ENCODE data around the gene TOPAZ1. TPM values are rescaled to one million over a fixed set of nuclear protein-coding genes. Genes with fewer than 3 reads are reported as not detected.

TOPAZ1 gene
- total and polyA plus RNA-seq, 2 of the 13 experiments (the other 11 are each of a cell fraction or from before 2014, with no cell fraction given): not detected

DNA sequence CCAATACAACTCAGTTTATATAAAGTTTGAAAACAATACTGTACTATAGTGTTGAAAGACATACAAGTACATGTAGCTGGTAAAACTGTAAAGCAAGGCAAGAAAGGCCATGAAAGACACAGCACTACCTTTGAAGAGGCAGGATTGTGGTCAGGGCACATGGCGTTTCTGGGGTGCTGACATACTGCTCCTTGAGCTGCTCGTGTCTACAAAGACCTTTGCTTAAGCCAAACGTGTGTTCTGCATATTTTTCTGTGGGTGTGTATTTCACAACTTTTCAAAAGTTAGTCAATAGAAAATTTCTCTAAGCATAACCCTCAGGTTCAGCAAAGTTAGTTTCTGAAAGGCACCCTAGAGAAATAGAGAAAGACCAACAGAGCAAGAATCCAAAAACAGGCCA, 14.1 kb upstream of the TOPAZ1 start:
- in situ Hi-C loops (cut with HindIII; ENCODE audit: extremely low pct_ligation_motif_present, low pct_unique_long_range_greater_than_20kb) (no loop called here), intact Hi-C loops (cut with micrococcal nuclease; ENCODE audit: unreplicated experiment) (no loop called here)
- Histone ChIP-seq H3K9me3 (ENCODE audit: low read length) (no peaks in the 10 kb centered on the region), H3K36me3 (replicated peaks in 1 of 2; ENCODE audit: control insufficient read depth in 1 of 2, insufficient read depth in 2 of 2, low read length in 2 of 2) (no peaks in the 10 kb centered on the region), H3K4me2 (ENCODE audit: low read depth, low read length) (no peak overlapping the region), H4K20me1 (ENCODE audit: insufficient read depth, low read length) (no peaks in the 10 kb centered on the region), H3K4me1 (ENCODE audit: insufficient read depth, low read length) (no peaks in the 10 kb centered on the region), H2AFZ (ENCODE audit: low read length) (no peak overlapping the region), H3K4me3 (replicated peaks in 1 of 3; ENCODE audit: insufficient read depth in 1 of 3, low read depth in 2 of 3, low read length in 3 of 3) (no peak overlapping the region), H3K27me3 (ENCODE audit: control insufficient read depth in 1 of 2, insufficient read depth in 2 of 2, low read length in 2 of 2) (no peaks in the 10 kb centered on the region; a peak in 1 of 5 replicates), H3K9ac (ENCODE audit: insufficient read depth, low read depth, low read length) (no peak overlapping the region), H3K27ac (ENCODE audit: extremely low read length, insufficient read depth, low read length) (no peak overlapping the region), H3K79me2 (ENCODE audit: insufficient read depth, low read length) (no peaks in the 10 kb centered on the region)
- FAIRE-seq (no peak), DNase-seq (ENCODE audit: low spot score) (no peak), ATAC-seq (no peak)
- ChIA-PET POLR2A (no interaction called here), CTCF (ENCODE audit: low intra/inter-chr PET ratio, low total read pairs) (no interaction called here)
- WGBS (ENCODE audit: low lambda C conversion rate): 0% methylated on average over 3 of the region's 3 CpGs
- no TSS peak for BruUV-seq (replicated peaks)
- TF ChIP-seq TAF1 (CRISPR knock-in tag; IDR thresholded peaks at IDR 0.05): no peak
- TF ChIP-seq, protein P1, sequence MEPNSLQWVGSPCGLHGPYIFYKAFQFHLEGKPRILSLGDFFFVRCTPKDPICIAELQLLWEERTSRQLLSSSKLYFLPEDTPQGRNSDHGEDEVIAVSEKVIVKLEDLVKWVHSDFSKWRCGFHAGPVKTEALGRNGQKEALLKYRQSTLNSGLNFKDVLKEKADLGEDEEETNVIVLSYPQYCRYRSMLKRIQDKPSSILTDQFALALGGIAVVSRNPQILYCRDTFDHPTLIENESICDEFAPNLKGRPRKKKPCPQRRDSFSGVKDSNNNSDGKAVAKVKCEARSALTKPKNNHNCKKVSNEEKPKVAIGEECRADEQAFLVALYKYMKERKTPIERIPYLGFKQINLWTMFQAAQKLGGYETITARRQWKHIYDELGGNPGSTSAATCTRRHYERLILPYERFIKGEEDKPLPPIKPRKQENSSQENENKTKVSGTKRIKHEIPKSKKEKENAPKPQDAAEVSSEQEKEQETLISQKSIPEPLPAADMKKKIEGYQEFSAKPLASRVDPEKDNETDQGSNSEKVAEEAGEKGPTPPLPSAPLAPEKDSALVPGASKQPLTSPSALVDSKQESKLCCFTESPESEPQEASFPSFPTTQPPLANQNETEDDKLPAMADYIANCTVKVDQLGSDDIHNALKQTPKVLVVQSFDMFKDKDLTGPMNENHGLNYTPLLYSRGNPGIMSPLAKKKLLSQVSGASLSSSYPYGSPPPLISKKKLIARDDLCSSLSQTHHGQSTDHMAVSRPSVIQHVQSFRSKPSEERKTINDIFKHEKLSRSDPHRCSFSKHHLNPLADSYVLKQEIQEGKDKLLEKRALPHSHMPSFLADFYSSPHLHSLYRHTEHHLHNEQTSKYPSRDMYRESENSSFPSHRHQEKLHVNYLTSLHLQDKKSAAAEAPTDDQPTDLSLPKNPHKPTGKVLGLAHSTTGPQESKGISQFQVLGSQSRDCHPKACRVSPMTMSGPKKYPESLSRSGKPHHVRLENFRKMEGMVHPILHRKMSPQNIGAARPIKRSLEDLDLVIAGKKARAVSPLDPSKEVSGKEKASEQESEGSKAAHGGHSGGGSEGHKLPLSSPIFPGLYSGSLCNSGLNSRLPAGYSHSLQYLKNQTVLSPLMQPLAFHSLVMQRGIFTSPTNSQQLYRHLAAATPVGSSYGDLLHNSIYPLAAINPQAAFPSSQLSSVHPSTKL (CRISPR knock-in tag; IDR thresholded peaks at IDR 0.05): no peak

DNA sequence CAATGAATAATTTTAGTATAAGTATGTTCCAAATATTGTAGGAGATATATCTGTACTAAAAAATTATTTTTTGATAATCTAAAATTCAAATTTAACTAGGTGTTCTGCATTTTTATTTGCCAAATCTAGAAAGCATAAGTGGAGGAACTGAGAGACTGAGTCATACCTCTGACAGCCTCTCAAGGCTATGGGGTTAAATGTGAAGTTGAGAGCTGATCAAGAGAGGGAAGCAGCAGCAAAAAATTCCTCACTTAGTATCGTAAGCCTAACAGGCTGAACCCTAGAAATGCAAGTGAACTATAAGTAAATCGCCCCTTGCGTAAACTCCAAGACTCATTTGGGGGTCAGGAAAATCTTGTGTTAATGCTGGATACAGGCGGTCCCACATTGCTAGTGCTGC, 12.8 kb upstream of the TOPAZ1 start:
- BruUV-seq (replicated peaks): no TSS peak
- H2AFZ ChIP-seq (ENCODE audit: low read length): no peak overlapping the region
- intact Hi-C loops (cut with micrococcal nuclease; ENCODE audit: unreplicated experiment) (no loop called here), in situ Hi-C loops (cut with HindIII; ENCODE audit: extremely low pct_ligation_motif_present, low pct_unique_long_range_greater_than_20kb) (no loop called here)
- H3K4me1 ChIP-seq (ENCODE audit: insufficient read depth, low read length): no peaks in the 10 kb centered on the region
- H3K4me2 ChIP-seq (ENCODE audit: low read depth, low read length): no peak overlapping the region
- CTCF ChIA-PET (ENCODE audit: low intra/inter-chr PET ratio, low total read pairs): no interaction called here
- 38% methylated on average over 4 of the region's 4 CpGs for WGBS (ENCODE audit: low lambda C conversion rate)
- H3K9me3 ChIP-seq (ENCODE audit: low read length): no peaks in the 10 kb centered on the region
- POLR2A ChIA-PET: no interaction called here
- H3K36me3 ChIP-seq (replicated peaks in 1 of 2; ENCODE audit: control insufficient read depth in 1 of 2, insufficient read depth in 2 of 2, low read length in 2 of 2): no peaks in the 10 kb centered on the region
- no peaks in the 10 kb centered on the region for H3K27me3 ChIP-seq (ENCODE audit: control insufficient read depth in 1 of 2, insufficient read depth in 2 of 2, low read length in 2 of 2)
- H3K27ac ChIP-seq (ENCODE audit: extremely low read length, insufficient read depth, low read length): no peak overlapping the region
- no peak overlapping the region for H3K4me3 ChIP-seq (replicated peaks in 1 of 3; ENCODE audit: insufficient read depth in 1 of 3, low read depth in 2 of 3, low read length in 3 of 3)
- H3K79me2 ChIP-seq (ENCODE audit: insufficient read depth, low read length): no peaks in the 10 kb centered on the region
- no peak overlapping the region for H3K9ac ChIP-seq (ENCODE audit: insufficient read depth, low read depth, low read length)
- H4K20me1 ChIP-seq (ENCODE audit: insufficient read depth, low read length): no peaks in the 10 kb centered on the region
- ATAC-seq (no peak), DNase-seq (ENCODE audit: low spot score) (no peak), FAIRE-seq (no peak)
- no peak for TF ChIP-seq ZBTB3 (CRISPR knock-in tag; IDR thresholded peaks at IDR 0.05; ENCODE audit: borderline replicate concordance, low read depth)
- TF ChIP-seq CREB1 (IDR thresholded peaks at IDR 0.05): no peak
- TF ChIP-seq CREB1 (CRISPR knock-in tag; IDR thresholded peaks at IDR 0.05): no peak
- TF ChIP-seq HMG20A (CRISPR knock-in tag; IDR thresholded peaks at IDR 0.05; ENCODE audit: borderline replicate concordance): no peak
- no peak for TF ChIP-seq ZNF232 (CRISPR knock-in tag; IDR thresholded peaks at IDR 0.05; ENCODE audit: borderline replicate concordance)
- TF ChIP-seq, protein P2, sequence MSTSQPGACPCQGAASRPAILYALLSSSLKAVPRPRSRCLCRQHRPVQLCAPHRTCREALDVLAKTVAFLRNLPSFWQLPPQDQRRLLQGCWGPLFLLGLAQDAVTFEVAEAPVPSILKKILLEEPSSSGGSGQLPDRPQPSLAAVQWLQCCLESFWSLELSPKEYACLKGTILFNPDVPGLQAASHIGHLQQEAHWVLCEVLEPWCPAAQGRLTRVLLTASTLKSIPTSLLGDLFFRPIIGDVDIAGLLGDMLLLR (CRISPR knock-in tag; IDR thresholded peaks at IDR 0.05): no peak
- TF ChIP-seq ARNT (IDR thresholded peaks at IDR 0.05): no peak

Data from HepG2 (cell line).